ENCODE measurements around the gene CCDC134.
"Not testable (repeated sequence)": the region's sequence is repeated elsewhere in the genome, so short reads cannot be mapped to it uniquely, and the experiment has no call there.

The CCDC134 gene

GRCh38 chr22:41825376-41825775 is 24.9 kb downstream of the CCDC134 start:
- DNase-seq (ENCODE audit: low spot score): no peak

DNA sequence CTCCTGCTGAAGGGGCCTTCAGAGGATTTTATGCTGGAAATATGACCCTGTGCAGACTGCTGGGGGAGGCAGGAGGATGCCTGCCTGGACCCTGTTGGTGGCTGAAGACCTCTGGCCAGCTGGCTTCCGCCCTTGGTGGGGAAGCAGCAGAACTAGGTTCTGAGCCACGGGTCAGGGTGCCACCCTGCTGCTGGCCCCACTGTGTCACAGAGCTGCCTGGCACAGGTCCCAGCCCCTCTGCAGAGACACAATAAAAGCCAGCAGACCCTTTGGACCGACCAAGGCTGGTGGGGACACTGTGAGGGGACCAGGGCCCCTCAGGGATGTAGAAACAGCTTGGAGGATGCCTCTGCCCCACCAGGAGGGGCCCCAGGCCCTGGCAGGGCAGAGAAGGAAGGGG is 25.5 kb downstream of the CCDC134 start:
- DNase-seq (ENCODE audit: low spot score): no peak

DNA sequence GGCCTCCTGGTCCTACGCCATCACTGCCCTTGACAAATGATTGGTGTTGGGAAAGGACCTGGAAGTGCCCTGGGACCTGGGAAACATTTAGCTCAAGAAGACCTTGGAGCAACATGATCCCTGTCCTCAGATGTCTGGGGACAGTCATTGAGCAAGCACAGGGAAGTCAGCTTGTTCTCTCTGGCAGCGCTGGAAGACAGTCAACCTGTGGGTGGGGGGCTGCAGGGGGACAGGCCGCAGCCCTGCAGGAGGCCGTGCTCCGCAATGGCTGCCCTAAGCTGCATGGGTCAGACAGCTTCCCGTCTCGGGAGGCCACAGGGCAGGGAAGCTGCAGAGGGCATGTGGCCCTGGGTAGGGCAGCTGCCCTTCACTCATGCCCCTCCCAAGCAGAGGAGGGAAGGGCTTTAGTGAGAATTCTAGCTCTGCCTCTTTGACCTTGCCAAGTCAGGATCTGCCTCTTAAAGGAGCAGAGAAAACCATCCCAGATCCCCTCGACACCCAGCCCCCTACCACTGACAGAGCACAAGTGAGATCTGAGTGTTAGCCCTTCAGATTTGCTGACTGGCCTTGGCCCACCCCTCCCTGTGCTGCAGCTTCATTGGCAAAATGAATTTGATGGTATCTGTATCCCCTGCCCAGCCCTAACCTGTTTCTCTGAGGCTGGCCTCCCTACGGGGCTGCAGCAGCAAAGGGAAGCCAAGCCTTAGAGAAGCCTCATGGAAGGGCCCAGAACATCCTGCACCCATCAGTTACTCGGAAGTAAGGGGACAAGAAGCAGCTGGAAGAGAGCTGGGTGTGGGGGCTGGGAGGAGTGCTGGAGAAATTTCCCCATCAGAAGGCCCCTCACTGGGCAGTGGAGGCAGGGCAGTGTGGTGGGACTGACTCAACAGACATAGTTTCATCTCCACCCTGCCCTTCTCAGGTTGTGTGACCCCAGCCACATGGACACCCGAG is 26.2 kb downstream of the CCDC134 start:
- DNase-seq (ENCODE audit: low spot score): no peak

GRCh38 chr22:41827671-41828070 is 27.2 kb downstream of the CCDC134 start:
- no peak for DNase-seq (ENCODE audit: low spot score)

GRCh38 chr22:41828516-41828915 is 28.0 kb downstream of the CCDC134 start:
- DNase-seq (ENCODE audit: low spot score): no peak

DNA sequence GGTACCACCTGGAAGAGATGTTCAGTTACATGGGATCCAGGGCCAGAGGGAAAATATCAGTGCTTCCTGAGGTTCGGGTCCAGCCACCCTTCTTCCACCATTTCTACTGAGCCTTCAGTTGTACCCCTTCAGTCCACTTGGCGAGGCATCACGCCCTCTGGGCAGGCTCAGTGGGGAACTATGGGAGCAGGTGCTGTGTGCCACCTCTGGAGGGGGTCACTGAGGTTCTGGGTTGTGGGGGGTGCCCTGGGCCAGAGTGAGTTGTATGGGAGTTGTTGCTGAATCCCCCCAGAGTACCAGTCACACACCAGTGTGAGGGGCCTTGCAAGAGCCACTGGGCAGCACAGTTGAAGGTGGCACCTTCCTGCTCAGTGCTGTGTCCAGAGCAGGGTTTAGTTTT is 29.7 kb downstream of the CCDC134 start:
- DNase-seq (ENCODE audit: low spot score): no peak

- no peak for DNase-seq (ENCODE audit: low spot score)
Measured at GRCh38 chr22:41831383-41831782, 30.9 kb downstream of the CCDC134 start.

DNA sequence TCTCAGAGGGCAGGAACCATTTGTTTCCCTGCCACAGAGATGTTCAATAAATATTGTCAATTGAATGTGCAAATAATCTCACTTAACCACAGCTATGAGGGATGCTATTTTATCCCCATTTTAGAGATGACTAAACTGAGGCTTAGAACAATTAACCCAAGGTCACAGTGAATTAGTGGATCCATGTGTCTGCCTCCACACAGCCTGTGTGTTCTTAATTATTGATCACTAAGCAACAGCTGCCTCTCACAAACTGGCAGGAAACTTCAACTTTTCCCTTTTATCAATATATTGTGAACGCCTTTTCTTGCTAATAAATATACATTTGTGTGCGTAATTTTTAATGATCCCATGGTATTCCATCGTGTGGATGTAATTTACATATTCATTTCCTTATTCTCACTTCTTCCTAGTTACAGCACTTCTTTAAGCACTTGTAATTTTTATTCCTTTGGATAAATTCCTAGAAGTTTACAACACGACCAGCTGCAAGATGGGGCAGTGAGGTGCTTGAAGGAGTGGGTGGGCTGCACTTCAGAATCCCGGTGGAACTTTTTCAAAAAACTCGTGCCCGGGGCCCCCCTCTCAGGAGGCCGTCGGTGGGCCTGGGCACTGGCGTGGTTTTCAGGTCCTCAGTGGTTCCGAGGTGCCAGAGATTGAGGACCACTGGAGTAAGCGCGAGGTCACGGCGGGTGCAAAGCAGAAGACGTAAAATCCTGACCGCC is 31.5 kb downstream of the CCDC134 start:
- no peak for DNase-seq (ENCODE audit: low spot score)

GRCh38 chr22:41832553-41833368 is 32.3 kb downstream of the CCDC134 start, which contains the start of gene SREBF2:
Gene SREBF2, plus strand, starts transcription at chr22:41833105. Its CDS starts 166 bp downstream, at chr22:41833271.
- peak; percentile 98 for DNase-seq (ENCODE audit: low spot score)

DNA sequence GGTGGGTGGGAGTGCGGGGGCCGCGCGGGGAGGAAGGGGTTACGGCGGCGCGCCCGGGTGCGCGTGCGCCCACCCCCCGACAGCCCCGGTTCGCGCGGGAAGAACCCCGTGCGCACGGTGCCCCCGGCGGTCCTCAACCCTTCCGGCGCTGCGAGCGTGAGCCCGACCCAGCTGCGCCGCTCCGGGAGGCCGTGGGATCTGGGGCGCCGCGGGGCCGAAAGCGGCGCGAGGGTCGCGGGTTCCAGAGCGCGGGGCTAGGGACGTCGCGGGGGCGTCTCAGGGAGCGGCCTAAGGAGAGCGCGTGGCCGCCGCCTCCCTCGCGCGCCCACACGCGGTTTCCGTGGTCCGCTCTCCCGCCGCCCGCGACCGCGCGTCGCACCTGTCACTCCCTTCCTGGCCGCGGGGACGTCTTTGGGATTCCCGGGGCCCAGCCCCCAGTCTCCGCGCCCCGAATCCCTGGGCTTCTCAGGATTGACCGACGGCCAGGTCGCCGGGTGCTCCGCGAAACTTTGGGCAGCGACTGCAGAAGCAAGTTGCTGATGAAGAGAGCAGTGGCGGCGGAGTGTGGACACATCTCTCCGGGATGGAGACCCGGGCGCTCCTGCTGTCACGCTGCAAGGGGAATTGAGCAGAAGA is 33.0 kb downstream of the CCDC134 start:
- peak; percentile 50 for DNase-seq (ENCODE audit: low spot score)

DNA sequence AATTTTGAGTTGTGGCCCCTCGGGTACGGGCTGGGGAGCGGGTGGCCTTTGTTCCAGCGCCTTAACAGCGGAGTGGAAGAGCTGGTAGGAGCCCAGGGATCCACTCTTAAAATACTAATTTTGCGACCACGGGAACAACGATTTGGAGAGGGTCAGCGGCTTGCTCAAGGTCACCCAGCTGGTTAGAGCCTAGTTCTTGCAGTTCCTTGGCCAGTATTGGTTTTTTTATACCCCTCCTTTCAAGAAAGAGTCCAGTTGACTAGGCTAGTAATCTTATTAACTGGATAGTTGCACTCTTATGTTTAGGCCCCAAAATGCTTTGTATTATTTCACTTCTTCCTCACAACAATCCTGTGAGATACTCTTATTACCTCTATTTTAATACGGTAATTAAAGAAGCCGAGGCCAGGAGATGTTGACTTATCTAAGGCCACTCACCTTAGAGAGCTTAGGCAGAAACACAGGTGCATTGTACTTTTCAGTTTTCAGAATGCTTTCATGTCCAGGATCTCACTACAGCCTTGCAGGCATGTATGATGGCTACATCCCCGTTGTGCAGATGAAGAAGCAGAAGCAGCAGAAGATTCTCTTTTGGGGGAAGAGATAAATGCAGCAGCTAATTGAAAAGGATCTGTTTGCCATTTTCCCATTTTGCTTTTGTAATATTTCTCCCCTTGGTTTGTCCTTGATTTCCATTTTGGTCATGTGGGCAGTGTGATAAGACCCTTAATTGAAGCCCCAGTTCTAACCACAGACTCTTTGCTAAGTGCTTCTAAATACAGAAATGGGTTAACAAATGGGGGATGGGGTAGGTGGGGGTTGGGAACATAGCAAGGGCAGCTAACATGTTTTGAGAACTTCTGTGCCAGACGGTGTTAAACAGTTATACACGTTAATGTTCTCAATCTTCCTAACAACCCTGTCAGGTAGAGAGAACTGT is 33.8 kb downstream of the CCDC134 start:
- DNase-seq (ENCODE audit: low spot score): no peak

GRCh38 chr22:41835462-41835861 is 35.0 kb downstream of the CCDC134 start:
- DNase-seq (ENCODE audit: low spot score): not testable (repeated sequence)

GRCh38 chr22:41836551-41836950 is 36.1 kb downstream of the CCDC134 start:
- DNase-seq (ENCODE audit: low spot score): no peak

DNA sequence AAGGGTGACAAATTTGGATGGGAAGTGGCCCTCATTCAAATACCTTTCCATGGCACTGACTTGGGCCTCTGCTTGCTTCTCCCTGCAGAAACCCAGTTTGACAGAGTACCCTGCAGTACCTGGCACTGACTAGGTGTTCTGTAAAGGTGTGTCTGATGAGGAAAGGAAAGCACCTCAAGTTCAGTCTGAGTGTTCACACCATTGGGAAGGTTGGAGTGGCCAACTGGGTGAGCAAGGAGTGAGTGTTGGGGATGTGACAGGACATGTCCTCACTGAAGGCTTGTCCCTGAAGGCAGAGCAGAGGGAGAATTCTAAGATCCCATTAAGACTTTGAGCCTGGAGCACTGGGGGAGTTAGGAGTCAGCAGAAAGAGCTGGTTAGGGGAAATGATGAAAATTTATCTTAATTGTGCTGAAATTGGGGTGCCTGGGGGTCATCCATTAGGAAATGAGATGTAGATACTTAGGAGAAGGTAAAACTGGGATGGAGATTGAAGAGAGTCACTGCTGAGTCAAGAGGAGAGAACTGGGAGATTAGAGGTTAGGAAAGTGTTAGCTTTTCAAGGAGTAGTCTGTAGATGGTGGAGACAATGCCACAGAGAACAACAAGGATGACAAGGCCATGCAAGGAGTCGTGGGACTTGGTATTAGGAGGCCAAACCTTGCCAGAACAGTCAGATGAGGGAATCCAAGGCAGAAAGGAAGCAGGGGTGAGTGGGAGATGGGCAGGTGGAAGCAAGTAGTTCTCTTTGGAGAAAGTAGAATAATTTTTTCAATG is 38.6 kb downstream of the CCDC134 start:
- DNase-seq (ENCODE audit: low spot score): no peak

DNA sequence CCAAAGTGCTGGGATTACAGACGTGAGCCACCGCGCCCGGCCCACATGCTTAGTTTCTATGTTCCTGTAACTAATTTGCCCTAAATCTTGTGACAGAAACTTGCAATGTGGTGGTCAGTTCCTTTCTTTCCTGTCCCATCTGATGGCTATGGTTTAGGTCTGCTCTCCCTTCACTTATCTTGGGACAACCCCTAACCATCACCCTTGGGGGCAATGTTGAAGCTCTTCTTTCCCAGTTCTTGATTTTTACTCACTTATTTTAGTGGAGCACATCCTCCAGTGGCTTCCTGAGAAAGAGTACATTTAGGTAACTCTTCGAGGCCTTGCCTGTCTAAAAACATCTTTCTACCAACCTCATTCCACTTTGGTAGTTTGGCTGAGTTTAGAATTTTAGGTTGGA is 39.7 kb downstream of the CCDC134 start:
- no peak for DNase-seq (ENCODE audit: low spot score)

- DNase-seq (ENCODE audit: low spot score): no peak
Measured at GRCh38 chr22:41841085-41841712, 40.7 kb downstream of the CCDC134 start.

- no peak for DNase-seq (ENCODE audit: low spot score)
Measured at GRCh38 chr22:41842996-41843970, 42.8 kb downstream of the CCDC134 start.

- no peak for DNase-seq (ENCODE audit: low spot score)
Measured at GRCh38 chr22:41844036-41844435, 43.6 kb downstream of the CCDC134 start.
